HG03103 (cell line): Measurements from ENCODE around the gene GTPBP1.
A peak's percentile ranks its signal among the peaks of the same experiment; 100 is the strongest.

Experiments used
- ATAC-seq: cut with Tn5 transposase; IDR thresholded peaks from one replicate; pipeline ENCODE4 v1.9.1; 2021; ENCODE audit warnings: low read depth; ENCODE audit not compliant: unreplicated experiment

The GTPBP1 gene

DNA sequence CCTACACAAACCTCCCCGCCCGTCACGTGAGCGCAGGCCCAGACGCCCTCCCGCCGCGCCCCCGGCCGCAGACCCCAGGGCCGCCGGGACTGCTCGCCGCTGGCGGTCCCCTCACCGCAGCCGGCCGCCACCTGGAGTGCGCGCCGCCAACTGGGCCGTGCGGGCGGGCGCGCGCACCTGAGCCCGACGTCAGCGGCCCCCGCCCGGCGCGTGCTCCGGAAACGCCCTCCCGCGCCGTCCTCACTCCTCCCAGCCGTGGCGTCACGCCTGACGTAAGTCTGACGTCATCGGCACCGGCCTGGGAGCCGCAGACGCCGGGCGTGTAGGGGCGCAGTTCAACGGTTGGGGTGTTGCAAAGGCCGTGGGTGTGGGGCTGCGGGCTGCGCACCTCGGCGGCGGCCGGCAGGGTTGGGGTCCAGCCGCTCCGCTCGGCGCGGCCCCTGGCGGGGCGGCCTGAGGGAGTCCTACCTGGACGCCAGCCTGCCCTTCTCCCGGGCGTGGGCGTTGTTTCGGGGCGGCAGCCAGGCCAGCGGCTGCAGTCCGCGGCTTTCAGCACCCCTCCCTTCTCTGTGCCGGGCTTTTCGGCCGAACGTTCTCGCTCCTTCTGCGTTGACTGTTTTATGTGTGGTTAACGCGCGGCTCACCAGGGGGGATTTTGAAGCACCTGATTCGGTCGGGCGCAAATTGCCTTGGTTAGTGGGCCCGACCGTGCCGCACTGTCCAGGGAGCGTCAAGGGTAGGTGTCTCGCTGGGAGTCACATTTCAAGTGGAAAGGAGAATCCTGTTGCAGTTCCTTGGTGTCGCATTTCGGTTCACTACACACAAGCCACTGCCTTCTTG lies 4.7 kb upstream of the GTPBP1 start, which contains the start of gene JOSD1:
Gene JOSD1 (minus strand): TSS at position 155 of the 840 bp plus-strand sequence. CDS start 956 bp downstream, outside the sequence.
- ATAC-seq: peak; percentile 31

GRCh38 chr22:38704654-38705234 lies 1.0 kb upstream of the GTPBP1 start:
- ATAC-seq: no peak

DNA sequence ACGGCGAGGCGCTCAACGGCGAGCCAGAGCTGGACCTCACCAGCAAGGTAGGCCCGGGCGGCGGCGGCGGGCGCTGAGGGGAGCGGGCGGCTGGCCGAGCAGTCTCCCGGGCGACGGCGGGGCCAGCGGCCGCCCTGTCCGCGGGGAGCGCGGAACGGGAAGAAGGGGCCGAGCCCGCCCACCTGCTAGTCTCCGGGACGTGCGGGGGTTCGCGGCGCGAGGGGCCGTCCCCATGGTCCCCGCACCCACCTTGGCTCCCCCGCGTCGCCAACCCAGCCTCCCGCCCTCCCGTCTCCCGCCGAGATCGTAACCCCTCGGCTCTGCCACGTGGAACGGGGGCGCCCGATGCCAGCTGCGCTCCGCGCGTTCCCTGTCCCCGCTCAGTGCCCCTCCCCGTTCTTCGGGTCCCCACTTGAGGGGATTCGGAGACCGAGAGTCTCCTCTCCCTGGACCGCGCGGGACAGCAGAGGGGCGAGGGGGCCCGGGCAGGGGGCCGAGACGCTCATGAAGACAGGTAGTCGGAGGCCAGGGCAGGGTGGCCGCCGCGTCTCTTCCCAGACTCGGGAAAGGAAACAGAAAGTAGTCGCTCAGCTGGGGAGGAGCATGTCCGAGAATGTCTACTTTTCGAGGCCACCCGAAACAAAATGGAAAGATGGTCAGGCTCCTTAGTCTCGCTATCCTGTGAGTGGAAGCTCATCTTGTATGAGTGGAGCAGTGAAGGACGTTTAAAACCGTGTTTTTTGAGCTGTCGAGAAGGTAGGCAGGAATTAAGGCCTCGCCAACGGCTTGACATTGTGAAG lies 557 bp downstream of the GTPBP1 start:
- ATAC-seq: no peak

DNA sequence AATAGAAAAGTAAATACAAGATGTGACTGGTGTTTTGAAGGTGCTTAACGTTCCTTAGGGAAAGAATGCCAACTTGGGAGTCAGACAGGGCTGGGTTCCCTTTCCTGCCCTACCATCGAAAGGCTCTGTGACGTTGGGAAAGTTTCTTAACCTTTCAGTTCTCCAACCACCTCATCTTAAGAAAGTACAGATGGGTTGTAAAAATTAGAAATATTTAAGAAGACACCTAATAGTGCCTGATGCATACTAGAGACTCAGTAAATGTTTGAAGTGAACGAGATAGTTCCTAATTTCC lies 1.1 kb downstream of the GTPBP1 start:
- no peak for ATAC-seq

DNA sequence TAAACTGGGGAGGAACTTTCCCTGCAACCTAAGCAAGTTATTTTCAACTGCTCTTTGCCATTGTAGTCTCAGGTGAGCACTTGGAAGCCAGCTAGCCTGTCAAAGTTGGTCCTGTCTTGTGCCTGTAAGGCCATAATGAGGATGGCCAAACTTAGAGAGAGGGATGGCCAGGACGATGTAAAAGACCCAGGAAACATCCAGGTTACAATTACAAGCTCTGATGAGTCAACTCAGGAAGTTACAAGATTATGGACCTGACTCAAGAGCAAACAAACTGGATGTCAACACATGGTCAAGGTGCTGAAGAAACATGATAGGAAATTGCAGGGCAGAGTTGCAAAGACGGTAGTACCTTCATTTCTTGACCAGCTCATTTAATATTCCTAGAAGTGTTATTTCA lies 1.6 kb downstream of the GTPBP1 start:
- ATAC-seq: no peak

GRCh38 chr22:38707984-38708383 lies 2.2 kb downstream of the GTPBP1 start:
- ATAC-seq: no peak

DNA sequence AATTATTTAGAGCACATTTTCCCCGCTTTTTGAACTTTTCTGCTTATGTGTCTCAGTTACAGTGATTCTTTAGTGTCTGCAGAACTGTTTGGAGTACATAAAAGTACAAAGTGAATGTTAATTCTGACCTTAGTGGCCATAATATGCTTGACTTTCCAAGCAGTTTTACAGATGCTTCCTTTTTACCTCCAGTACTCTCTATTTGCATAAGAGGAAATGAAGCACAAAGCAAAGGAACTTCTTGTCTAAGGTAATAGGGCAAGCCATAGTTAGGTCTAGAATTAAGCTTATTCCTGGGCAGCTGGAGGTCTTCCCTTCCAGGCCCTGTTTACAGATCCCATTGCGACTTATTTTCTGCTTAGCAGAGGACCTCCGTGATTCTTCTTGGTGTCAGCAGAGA lies 3.6 kb downstream of the GTPBP1 start:
- ATAC-seq: no peak

DNA sequence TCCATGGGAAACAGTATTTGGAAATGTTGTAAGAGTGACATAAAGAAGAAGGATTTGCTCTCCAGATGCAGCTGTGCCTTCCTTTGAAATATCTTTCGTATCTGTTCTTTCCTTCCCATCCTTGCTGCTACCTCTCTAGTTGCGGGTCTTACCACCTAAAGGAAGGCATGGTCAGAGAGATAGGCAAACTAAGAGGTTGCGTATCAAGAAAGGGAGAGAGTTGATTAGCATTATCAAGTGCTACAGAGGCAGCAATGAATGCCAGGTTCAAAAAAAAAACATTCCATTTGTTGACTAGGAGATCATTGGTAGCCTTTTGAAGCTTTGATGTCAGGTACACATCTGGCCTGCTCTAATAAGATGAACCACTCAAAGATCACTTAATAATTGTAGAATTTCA lies 4.6 kb downstream of the GTPBP1 start:
- ATAC-seq: no peak

- no peak for ATAC-seq
Observed at GRCh38 chr22:38710866-38711265, 5.1 kb downstream of the GTPBP1 start.

GRCh38 chr22:38712486-38713207 lies 6.9 kb downstream of the GTPBP1 start:
- ATAC-seq: no peak

GRCh38 chr22:38713921-38714320 lies 8.2 kb downstream of the GTPBP1 start:
- ATAC-seq: no peak

GRCh38 chr22:38715176-38715764 lies 9.5 kb downstream of the GTPBP1 start:
- no peak for ATAC-seq

- ATAC-seq: no peak
Observed at GRCh38 chr22:38715852-38716251, 10.1 kb downstream of the GTPBP1 start.

DNA sequence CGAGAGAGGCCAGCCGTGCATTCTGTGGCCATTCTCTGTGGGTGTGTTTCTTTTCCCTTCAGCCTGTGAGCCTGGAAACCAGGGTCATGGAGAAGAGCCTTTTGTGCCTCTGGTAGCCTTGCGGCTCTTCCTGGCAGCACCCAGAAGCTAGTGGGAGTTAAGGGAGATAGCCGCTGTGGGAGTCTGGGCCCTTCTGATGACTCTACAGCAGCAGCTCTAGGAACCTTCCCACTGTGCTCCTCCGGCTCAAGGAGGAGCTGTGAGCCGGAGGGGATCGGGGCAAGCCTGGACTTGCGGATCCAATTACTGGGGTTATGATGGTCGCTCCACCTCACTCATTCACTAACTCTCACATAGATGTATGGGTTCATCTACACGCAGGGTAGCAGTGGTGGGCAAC lies 10.5 kb downstream of the GTPBP1 start:
- ATAC-seq: no peak

GRCh38 chr22:38716826-38717225 lies 11.1 kb downstream of the GTPBP1 start:
- no peak for ATAC-seq

GRCh38 chr22:38717244-38717643 lies 11.5 kb downstream of the GTPBP1 start:
- ATAC-seq: no peak

DNA sequence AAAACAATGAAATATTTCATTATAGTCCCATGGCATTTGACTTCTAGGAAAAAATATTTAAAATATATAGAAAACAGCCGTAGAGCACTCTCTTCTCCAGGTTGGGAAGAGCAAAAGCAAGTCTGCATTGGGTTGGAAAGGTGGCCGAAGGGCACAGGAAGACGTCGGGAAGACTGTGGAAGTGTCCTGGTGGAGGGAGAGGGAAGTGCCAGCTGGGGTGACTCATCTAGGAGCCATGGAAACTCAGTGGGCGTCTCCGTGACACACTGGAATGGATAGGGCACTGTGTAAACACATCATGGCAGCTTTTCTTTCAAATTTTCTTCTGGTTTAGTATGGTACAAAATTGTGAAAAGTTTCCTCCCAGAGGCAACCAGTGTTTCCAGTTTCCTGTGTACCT lies 12.7 kb downstream of the GTPBP1 start:
- ATAC-seq: no peak

DNA sequence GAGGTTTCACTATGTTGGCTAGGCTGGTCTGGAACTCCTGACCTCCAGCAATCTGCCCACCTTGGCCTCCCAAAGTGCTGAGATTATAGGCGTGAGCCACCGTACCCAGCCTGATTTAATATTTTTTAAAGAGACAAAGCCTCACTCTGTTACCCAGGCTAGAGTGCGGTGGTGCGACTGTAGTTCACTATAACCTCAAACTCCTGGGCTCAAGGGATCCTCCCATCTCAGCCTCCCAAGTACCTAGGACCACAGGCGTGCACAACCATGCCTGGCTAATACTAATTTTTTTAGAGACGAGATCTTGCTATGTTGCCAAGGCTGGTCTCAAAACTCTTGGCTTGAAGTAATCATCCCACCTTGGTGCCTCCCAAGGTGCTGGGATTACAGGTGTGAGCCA lies 13.5 kb downstream of the GTPBP1 start:
- no peak for ATAC-seq

GRCh38 chr22:38720350-38720749 lies 14.6 kb downstream of the GTPBP1 start:
- ATAC-seq: no peak

- no peak for ATAC-seq
Observed at GRCh38 chr22:38721551-38721950, 15.8 kb downstream of the GTPBP1 start.

DNA sequence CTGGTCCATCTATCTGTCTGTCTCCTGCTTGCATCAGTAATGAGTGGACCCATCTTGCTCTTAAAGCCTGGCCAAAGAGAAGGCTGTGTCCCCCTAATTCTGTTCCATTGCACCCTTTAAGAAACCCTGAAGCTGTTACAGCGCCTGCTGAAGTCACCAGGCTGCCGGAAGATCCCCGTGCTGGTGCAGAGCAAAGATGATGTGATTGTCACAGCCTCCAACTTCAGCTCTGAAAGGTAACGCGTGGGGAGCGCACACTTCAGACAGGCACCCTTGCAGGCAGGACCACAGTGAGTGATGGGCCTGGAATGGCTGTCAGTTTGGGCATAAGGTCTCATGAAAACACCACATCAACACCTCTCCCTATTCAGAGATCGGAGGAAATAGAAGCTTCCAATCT lies 18.4 kb downstream of the GTPBP1 start:
- ATAC-seq: no peak
